ENCODE results near the gene KRT79.

DNA sequence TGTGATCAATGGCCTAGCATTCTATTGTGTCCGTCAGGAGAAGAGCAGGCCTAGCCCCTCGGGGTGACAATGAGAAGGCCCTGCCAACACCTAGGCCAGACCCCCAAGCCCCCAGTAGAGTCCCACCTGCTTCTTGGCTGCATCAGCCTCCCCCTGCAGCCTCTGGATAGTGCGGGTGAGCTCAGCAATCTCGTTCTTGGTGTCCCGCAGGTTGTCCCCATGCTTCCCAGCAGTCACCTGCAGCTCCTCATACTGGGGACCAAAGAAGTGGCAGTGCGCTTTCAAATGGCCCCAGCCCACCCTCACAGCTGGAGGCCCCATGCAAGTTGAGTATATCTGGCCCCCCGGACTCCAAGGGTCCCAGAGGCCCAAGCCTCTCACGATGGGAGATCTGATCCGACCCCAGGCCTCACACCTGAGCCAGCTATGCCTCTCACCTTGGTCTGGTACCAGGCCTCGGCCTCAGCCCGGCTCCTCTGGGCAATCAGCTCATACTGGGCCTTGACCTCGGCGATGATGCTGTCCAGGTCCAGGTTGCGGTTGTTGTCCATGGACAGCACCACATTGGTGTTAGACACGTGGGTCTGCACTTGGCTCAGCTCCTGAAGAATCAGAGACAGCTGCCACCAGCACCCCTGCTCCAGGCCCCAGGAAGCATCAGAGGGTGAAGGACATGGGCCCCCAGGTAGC is 10.2 kb downstream of the KRT79 start:
- TF ChIP-seq POLR2A (IDR thresholded peaks at IDR 0.05; ENCODE audit: low read depth, low read length), result no peak
- TF ChIP-seq POLR2AphosphoS5 (IDR thresholded peaks at IDR 0.05; ENCODE audit: low read depth, low read length), result no peak
- no peak for TF ChIP-seq TAF1 (IDR thresholded peaks at IDR 0.05; ENCODE audit: low read depth, low read length)

All from GM12891 (cell line).